ENCODE data around the gene KLF7.

DNA sequence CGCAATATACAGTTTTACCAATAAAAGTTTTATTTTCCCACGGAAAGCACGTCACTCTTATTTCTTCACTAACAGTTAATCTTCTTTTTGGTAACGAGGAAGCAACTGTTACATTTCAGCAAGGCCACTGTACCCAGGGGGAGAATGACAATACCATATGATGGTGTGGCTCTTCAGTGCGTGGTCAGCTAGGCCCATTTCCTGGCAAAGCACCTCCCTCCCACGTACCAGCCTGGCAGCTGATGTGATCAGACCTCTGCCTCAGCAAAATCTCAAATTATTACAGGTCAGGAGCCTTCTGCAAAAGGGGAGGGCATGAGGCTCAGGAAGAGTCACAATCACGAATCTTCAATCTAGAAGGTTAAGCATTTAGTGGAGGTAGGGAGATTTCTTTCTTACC is 55.4 kb downstream of the KLF7 start:
- TF ChIP-seq POLR2A (IDR thresholded peaks at IDR 0.05; ENCODE audit: borderline replicate concordance, extremely low read depth, insufficient read depth, insufficient read length) (no peak), POLR2AphosphoS5 (IDR thresholded peaks at IDR 0.05; ENCODE audit: low read depth, low read length) (no peak)
- TF ChIP-seq, protein P1, sequence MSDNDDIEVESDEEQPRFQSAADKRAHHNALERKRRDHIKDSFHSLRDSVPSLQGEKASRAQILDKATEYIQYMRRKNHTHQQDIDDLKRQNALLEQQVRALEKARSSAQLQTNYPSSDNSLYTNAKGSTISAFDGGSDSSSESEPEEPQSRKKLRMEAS (IDR thresholded peaks at IDR 0.05): no peak
